HUES6 (cell line): ENCODE measurements around the gene HMGCLL1.

Source experiments
- H3K27ac ChIP-seq: 2 replicates; pipeline ENCODE4 v1.7.0; 2013; ENCODE audit warnings: low read depth, mild to moderate bottlenecking, low read length, inconsistent platforms
- H3K27me3 ChIP-seq: 2 replicates; pipeline ENCODE4 v1.6.1; 2013; ENCODE audit warnings: low read length; ENCODE audit not compliant: control insufficient read depth, insufficient read depth
- H3K36me3 ChIP-seq: 2 replicates; pipeline ENCODE4 v1.6.1; 2013; ENCODE audit warnings: low read length; ENCODE audit not compliant: control insufficient read depth, insufficient read depth
- H3K4me1 ChIP-seq: 2 replicates; pipeline ENCODE4 v1.6.1; 2013; ENCODE audit warnings: low read length; ENCODE audit not compliant: control insufficient read depth, insufficient read depth
- H3K4me3 ChIP-seq: 2 replicates; pipeline ENCODE4 v1.5.1; 2013; ENCODE audit warnings: low read depth, low read length
- H3K9ac ChIP-seq: one replicate; pipeline ENCODE4 v1.6.1; 2013; ENCODE audit warnings: mild to moderate bottlenecking, low read length
- H3K9me3 ChIP-seq: 2 replicates; pipeline ENCODE4 v1.6.1; 2013; ENCODE audit warnings: low read depth, low read length; ENCODE audit not compliant: control insufficient read depth, insufficient read depth

HMGCLL1 gene

GRCh38 chr6:55568808-55569439 is 10.1 kb downstream of the HMGCLL1 start:
- Histone ChIP-seq H3K9ac (no peak overlapping the region), H3K27me3 (no peaks in the 10 kb centered on the region), H3K4me1 (peaks cover 6% of the 10 kb centered on the region; the same call in 1 of the 2 replicates), H3K4me3 (no peak overlapping the region), H3K9me3 (no peaks in the 10 kb centered on the region), H3K36me3 (no peaks in the 10 kb centered on the region), H3K27ac (no peak overlapping the region)

GRCh38 chr6:55567558-55567957 is 11.4 kb downstream of the HMGCLL1 start:
- Histone ChIP-seq H3K4me1 (peaks cover 6% of the 10 kb centered on the region; the same call in 1 of the 2 replicates), H3K9me3 (no peaks in the 10 kb centered on the region), H3K27me3 (no peaks in the 10 kb centered on the region), H3K36me3 (no peaks in the 10 kb centered on the region), H3K9ac (no peak overlapping the region), H3K27ac (no peak overlapping the region), H3K4me3 (no peak overlapping the region)

- Histone ChIP-seq H3K36me3 (no peaks in the 10 kb centered on the region), H3K9ac (no peak overlapping the region), H3K4me1 (peaks cover 6% of the 10 kb centered on the region; the same call in 1 of the 2 replicates), H3K27me3 (no peaks in the 10 kb centered on the region), H3K9me3 (no peaks in the 10 kb centered on the region), H3K4me3 (no peak overlapping the region), H3K27ac (no peak overlapping the region)
Measured at GRCh38 chr6:55566036-55566710, 12.8 kb downstream of the HMGCLL1 start.

- no peak overlapping the region for H3K4me3 ChIP-seq
- H3K9ac ChIP-seq: no peak overlapping the region
- H3K27me3 ChIP-seq: no peaks in the 10 kb centered on the region
- H3K9me3 ChIP-seq: no peaks in the 10 kb centered on the region
- no peaks in the 10 kb centered on the region for H3K4me1 ChIP-seq
- H3K27ac ChIP-seq: no peak overlapping the region
- H3K36me3 ChIP-seq: no peaks in the 10 kb centered on the region
Measured at GRCh38 chr6:55562318-55562717, 16.7 kb downstream of the HMGCLL1 start.

GRCh38 chr6:55560290-55560885 is 18.6 kb downstream of the HMGCLL1 start:
- Histone ChIP-seq H3K27ac (no peak overlapping the region), H3K9me3 (no peaks in the 10 kb centered on the region), H3K4me1 (no peaks in the 10 kb centered on the region), H3K27me3 (no peaks in the 10 kb centered on the region), H3K36me3 (no peaks in the 10 kb centered on the region), H3K4me3 (no peak overlapping the region), H3K9ac (no peak overlapping the region)

GRCh38 chr6:55557146-55557545 is 21.8 kb downstream of the HMGCLL1 start:
- Histone ChIP-seq H3K4me3 (no peak overlapping the region), H3K27me3 (no peaks in the 10 kb centered on the region), H3K9ac (no peak overlapping the region), H3K9me3 (no peaks in the 10 kb centered on the region), H3K36me3 (no peaks in the 10 kb centered on the region), H3K27ac (no peak overlapping the region), H3K4me1 (no peaks in the 10 kb centered on the region)

- H3K9me3 ChIP-seq: no peaks in the 10 kb centered on the region
- H3K27ac ChIP-seq: no peak overlapping the region
- H3K4me3 ChIP-seq: no peak overlapping the region
- H3K4me1 ChIP-seq: no peaks in the 10 kb centered on the region
- no peaks in the 10 kb centered on the region for H3K36me3 ChIP-seq
- no peak overlapping the region for H3K9ac ChIP-seq
- no peaks in the 10 kb centered on the region for H3K27me3 ChIP-seq
Measured at GRCh38 chr6:55545791-55546190, 33.2 kb downstream of the HMGCLL1 start.

- no peak overlapping the region for H3K9ac ChIP-seq
- no peaks in the 10 kb centered on the region for H3K4me1 ChIP-seq
- no peaks in the 10 kb centered on the region for H3K36me3 ChIP-seq
- H3K9me3 ChIP-seq: no peaks in the 10 kb centered on the region
- no peak overlapping the region for H3K4me3 ChIP-seq
- H3K27me3 ChIP-seq: no peaks in the 10 kb centered on the region
- H3K27ac ChIP-seq: no peak overlapping the region
Measured at GRCh38 chr6:55543633-55544309, 35.2 kb downstream of the HMGCLL1 start.

GRCh38 chr6:55541024-55541423 is 38.0 kb downstream of the HMGCLL1 start:
- Histone ChIP-seq H3K36me3 (no peaks in the 10 kb centered on the region), H3K27ac (no peak overlapping the region), H3K4me1 (no peaks in the 10 kb centered on the region), H3K9me3 (no peaks in the 10 kb centered on the region), H3K9ac (no peak overlapping the region), H3K4me3 (no peak overlapping the region), H3K27me3 (no peaks in the 10 kb centered on the region)

- Histone ChIP-seq H3K4me1 (no peaks in the 10 kb centered on the region), H3K27ac (no peak overlapping the region), H3K4me3 (no peak overlapping the region)
Measured at GRCh38 chr6:55536391-55536956, 42.5 kb downstream of the HMGCLL1 start.

GRCh38 chr6:55531496-55531895 is 47.5 kb downstream of the HMGCLL1 start:
- Histone ChIP-seq H3K4me1 (no peaks in the 10 kb centered on the region), H3K9me3 (no peaks in the 10 kb centered on the region), H3K27me3 (no peaks in the 10 kb centered on the region), H3K4me3 (no peak overlapping the region), H3K9ac (no peak overlapping the region), H3K36me3 (no peaks in the 10 kb centered on the region), H3K27ac (no peak overlapping the region)

More at GRCh38 chr6:55536391-55536956, 42.5 kb downstream of the HMGCLL1 start:
- H3K9me3 ChIP-seq: no peaks in the 10 kb centered on the region
- H3K36me3 ChIP-seq: no peaks in the 10 kb centered on the region
- no peak overlapping the region for H3K9ac ChIP-seq
- no peaks in the 10 kb centered on the region for H3K27me3 ChIP-seq
